SH-SY5Y (cell line): ENCODE measurements around the gene HOXC11.

Experiments used
- GATA2 ChIP-seq: IDR thresholded peaks from 2 replicates; pipeline ENCODE4 v1.6.1; 2011; ENCODE audit warnings: mild to moderate bottlenecking, low read depth, low read length
- GATA3 ChIP-seq: IDR thresholded peaks from 2 replicates; pipeline ENCODE4 v1.6.1; 2011; ENCODE audit warnings: low read depth, mild to moderate bottlenecking, low read length, moderate library complexity

The HOXC11 gene

GRCh38 chr12:53988541-53989226 lies 15.8 kb downstream of the HOXC11 start:
- TF ChIP-seq GATA3, result no peak
- no peak for TF ChIP-seq GATA2

DNA sequence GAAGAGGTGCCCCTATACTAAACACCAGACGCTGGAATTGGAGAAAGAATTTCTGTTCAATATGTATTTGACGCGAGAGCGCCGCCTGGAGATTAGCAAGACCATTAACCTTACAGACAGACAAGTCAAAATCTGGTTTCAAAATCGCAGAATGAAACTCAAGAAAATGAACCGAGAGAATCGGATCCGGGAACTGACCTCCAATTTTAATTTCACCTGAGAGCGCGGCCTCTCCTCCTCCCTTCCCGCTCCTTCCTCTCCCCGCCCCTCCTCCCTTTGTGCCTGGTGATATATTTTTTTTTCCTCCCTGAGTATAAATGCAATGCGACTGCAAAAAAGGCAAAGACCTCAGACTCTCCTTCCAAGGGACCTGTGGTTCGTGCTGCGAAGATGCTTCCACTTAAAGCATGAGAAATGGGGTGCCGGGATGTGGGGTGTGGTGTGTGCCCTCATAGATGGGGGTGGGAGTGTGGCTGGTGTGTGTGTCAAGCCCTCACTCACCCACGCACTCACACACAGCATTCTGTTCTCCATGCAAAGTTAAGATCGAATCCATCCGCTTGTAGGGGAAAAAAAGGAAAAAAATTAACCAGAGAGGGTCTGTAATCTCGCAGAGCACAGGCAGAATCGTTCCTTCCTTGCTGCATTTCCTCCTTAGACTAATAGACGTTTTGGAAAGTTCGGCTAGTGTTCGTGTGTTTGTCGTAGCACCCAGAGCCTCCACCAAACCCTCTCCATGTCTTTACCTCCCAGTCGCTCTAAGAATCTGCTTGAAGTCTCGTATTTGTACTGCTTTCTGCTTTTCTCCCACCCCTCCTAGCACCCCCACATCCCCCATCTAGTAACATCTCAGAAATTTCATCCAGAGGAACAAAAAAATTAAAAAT lies 16.5 kb downstream of the HOXC11 start:
- TF ChIP-seq GATA3 (no peak), GATA2 (no peak)

GRCh38 chr12:53990311-53991076 lies 17.6 kb downstream of the HOXC11 start:
- no peak for TF ChIP-seq GATA2

- TF ChIP-seq GATA3, result no peak
- no peak for TF ChIP-seq GATA2
Observed at GRCh38 chr12:53991077-53991460, 18.1 kb downstream of the HOXC11 start.

DNA sequence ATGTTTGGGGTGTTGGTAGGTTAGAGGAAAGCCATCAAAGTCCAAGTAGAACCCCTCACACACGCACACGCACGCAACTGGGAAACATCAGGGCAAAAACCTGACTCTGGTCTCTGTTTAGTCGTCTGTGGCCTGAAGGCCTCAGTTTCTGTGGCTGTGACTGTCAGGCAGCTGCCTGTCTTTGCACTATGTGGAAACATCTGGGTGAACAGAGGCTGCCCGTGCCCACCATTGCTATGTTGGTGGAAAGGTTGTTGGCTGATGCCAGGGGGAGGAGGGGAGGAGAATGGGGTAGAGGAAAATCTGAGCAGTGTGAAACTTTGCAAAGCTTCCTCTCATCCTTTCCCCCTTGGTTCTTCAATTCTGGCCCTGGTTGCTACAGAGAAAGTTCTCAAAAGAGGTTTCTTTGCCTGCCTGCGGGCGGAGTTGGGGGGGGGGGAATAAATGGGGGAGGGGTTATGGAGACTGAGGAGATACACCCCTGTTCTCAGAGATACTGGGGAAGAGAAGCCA lies 19.5 kb downstream of the HOXC11 start:
- TF ChIP-seq GATA2 (no peak), GATA3 (no peak)

DNA sequence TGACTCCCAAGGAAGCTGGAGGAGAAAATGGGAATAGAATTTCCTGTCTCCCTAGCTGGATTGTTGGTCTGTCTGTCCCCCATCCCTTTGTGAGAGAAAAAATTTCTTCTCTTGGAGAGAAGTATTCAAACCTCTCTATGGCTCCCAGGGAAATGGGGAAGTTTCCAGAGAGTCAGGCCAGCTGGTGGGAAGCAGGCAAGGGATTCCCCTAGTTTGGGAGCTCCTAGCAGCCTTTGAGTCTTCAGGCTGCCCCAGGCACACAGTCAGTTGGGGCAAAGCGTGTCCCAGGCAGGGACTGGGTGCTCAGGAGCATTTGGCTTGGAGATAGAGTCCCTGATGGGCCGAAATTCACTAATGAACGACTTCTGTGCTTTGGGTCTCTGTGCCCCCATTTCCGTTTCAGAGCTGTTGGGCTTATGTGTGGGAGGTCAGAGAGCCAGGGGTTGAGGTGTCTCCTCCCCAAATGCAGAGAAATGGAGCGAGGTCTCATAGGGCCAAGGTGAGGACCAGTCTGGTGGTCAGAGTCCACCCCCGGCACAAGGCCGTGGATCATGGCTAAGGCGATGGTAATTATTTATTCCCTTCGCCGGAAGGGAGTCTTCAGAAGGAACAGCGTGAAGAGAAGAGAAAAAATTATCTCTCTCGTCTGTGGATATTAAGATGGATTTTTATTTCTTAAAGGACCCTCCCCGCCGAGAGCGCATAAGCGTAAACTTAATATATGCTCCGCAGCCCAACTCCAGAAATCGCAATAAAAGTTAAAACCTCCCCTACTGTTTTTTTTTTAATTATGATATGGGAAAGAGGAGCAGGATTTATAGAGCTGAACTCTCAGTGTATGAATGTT lies 20.5 kb downstream of the HOXC11 start:
- TF ChIP-seq GATA2 (no peak), GATA3 (no peak)

- TF ChIP-seq GATA2 (no peak), GATA3 (no peak)
Observed at GRCh38 chr12:53994009-53994263, 21.0 kb downstream of the HOXC11 start.

DNA sequence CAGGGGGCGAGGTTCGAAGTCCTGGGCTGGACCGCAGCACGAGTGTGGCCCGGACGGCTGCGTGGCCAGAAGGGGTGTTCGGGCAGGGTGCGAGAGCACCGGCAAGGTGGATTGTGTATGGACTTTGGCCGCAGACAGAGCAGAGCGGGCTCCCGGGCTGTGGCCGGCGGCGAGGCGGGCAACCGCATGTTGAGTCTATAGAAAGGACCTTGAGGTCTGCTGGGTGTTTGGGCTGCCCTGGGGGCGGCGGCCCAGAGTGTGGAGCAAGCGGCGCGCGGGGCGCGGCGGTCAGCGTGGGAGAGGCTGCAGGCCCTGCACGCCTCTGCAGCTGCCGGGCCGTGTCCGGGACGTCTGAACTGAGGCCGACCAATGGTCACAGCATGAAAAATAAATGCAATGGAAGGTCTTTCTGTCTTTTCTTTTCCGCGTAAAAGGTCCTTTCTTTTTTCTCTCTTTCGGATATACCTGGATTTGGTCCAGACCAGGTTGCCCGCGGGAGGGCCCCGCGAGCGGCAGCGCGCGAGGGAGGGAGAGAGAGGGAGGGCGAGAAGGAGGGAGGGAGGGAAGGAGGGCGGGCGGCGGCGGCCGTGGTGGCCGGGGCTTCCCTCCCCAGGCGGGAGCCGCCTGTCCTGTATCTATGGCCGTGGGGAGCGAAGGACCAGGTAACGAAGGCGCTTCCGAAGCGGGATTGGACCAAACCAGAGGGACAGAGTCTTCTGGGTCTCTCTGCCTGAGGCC lies 21.5 kb downstream of the HOXC11 start:
- TF ChIP-seq GATA3, result no peak
- TF ChIP-seq GATA2, result no peak

DNA sequence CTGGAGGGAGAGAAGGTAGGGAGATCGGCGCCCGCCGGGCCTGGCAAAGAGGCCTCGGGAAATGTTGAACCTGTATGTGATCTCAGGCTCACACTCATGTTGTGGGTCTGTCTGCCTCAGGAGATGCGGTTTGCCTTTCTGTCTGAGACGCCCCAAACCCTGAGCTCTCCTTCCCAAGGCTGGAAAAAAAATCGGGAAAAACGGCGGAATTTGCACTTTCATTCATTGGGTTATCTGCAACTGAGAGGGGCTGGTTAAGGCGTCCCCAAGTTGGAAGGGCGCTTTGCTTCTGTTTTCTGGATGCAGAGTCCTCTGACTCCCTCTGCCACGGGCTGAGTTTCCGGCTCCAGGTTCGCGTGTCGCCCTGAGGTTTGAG lies 22.1 kb downstream of the HOXC11 start:
- TF ChIP-seq GATA3 (no peak), GATA2 (no peak)

GRCh38 chr12:53995378-53996239 lies 22.7 kb downstream of the HOXC11 start:
- TF ChIP-seq GATA3 (no peak), GATA2 (no peak)

DNA sequence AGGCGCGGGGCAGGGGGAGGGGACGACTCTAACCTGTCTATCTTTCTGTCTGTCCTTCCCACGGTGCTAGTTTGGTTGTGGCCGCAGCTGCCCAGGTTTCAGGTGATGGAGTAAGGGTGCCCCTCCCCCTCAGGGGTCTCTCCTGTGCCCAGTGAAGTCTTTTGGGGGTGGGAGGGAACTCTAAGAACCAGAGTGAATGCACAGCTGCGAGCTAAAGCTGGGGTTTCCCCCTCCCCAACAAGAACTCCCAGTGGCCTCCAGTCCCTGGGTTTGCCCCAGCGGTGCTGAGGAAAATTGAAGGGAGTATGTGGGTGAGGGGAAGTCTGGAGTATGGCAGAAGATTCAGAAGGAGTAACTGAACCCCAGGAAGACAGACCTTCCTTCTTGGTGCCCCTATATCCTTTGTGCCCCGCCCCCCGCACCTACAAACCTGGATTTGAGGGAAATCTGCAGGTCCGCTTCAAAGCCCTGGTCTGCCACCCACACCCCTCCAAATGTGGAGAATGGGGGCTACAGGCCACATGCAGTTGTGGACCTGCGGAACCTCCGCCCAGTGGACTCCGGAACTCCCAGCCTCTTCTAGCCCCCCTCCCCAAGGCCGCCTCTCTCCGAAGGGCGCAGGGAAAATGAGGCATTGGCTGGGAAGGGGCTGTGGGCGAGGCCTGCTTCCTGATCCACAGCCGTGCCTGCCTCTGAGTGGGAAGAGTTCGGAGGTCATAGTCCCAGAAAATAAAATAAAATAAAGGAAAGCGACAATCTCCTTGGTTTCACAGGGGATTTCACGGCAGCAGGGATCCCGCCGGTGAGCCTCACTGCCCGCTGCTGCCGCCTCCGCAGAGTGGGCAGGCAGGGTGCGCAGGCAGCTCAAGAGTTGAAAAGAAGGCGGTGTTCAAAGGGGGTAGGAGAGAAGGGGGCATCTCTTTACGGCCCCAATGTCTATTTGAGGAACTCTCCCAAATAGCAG lies 23.6 kb downstream of the HOXC11 start:
- TF ChIP-seq GATA3 (no peak), GATA2 (no peak)
